Activated naive CD4-positive, alpha-beta T cell treated with anti-CD3 and anti-CD28 coated beads, Interleukin-2, amount 10 ng/mL, durations not matched to agents 5 hours and 36 hours (primary cell): ENCODE measurements around the gene LINC00305. TPM values are rescaled to one million over a fixed set of nuclear protein-coding genes. Genes with fewer than 3 reads are reported as not detected.

Experiments used
- total RNA-seq, 2 experiments: library from RNA; stranded (reverse); gene quantifications; one replicate each; pipeline ENCODE4 v1.2.3, GENCODE V29; 2021

Gene LINC00305
- total RNA-seq: not detected

GRCh38 chr18:64148988-64149387 lies at the start of gene LINC00305:
Gene LINC00305, minus strand, starts transcription at chr18:64149088.

Other genes with a start within 250 kb of the LINC00305 start
- not detected for gene SERPINB10, start 241.1 kb downstream of the LINC00305 start, total RNA-seq
- 1 to 10 TPM; 1.1 to 1.2 TPM for gene HMSD, start 199.8 kb downstream of the LINC00305 start, total RNA-seq
- gene SERPINB8, start 179.0 kb downstream of the LINC00305 start, total RNA-seq: 1 to 10 TPM; 8.2 TPM